K562 treated with DMSO at 1 percent for 24 hours (cell line): ENCODE data around the gene TAF5L. TPM values are rescaled to one million over a fixed set of nuclear protein-coding genes. Genes with fewer than 3 reads are reported as not detected.

Source experiments
- total RNA-seq: library from RNA; unstranded; fragments of 300-600 nt; gene quantifications from 2 replicates; pipeline ENCODE4 v1.2.3, GENCODE V29; 2022; ENCODE audit warnings: low read depth; ENCODE audit not compliant: insufficient read depth

TAF5L gene
- 18.3 and 20.0 TPM in 2 replicates for total RNA-seq

GRCh38 chr1:229625915-229626831 lies at the start of gene TAF5L, which contains the start of gene URB2:
TSS of gene TAF5L (minus strand) at chr1:229626122. CDS start at chr1:229614482, 11,640 bp downstream.
TSS of gene URB2 (plus strand) at chr1:229626247. CDS start at chr1:229627634, 1,387 bp downstream.

GRCh38 chr1:229558460-229559335 lies 67.2 kb downstream of the TAF5L start, which contains the start of gene ABCB10:
TSS of gene ABCB10 (minus strand) at chr1:229558707. CDS start at chr1:229558652, 55 bp downstream.

Other genes starting within 250 kb of the TAF5L start
- gene ACTA1, start 192.0 kb downstream of the TAF5L start, total RNA-seq = 0.70 TPM in 1 of 2 replicates, not detected in the other
- gene NUP133, start 117.8 kb downstream of the TAF5L start, total RNA-seq = 30.1 and 45.0 TPM in 2 replicates
- gene ABCB10, start 67.4 kb downstream of the TAF5L start, total RNA-seq = 16.5 and 18.2 TPM in 2 replicates
- 4.2 and 5.7 TPM in 2 replicates for gene URB2, start 125 bp upstream of the TAF5L start, total RNA-seq